K562 (cell line): Measurements from ENCODE around the gene WDHD1. TPM values are rescaled to one million over a fixed set of nuclear protein-coding genes. Genes with fewer than 3 reads are reported as not detected.

ENCODE experiments used
- ATAC-seq: fragments of 200-7000 bp; cut with Tn5 transposase; 3 replicates; pipeline ENCODE4 v1.9.1; 2020; ENCODE audit warnings: moderate library complexity
- BruUV-seq: library from RNA; stranded (reverse); fragments of 400-500 nt; replicated peaks from 2 replicates; lab custom pipeline; 2021; lab: Mats Ljungman, UMichigan
- CTCF ChIA-PET: fragments of 300-600 bp; formaldehyde crosslinking; extraction: SDS; loops from one replicate; lab custom pipeline; 2021; ENCODE audit warnings: low intra/inter-chr PET ratio; lab: Yijun Ruan, JAX
- POLR2A ChIA-PET: fragments of 300-600, 350-650 bp; sonication (Branson Sonifier 250); formaldehyde crosslinking; extraction: SDS; loops from one replicate; lab custom pipeline; 2021; ENCODE audit warnings: antibody characterized with exemption, inconsistent platforms; lab: Yijun Ruan, JAX
- DNase-seq, 4 experiments: peaks; one replicate each; pipeline versions ENCODE4 v3.0.0 to v3.0.0-alpha.2; 2011 to 2018; ENCODE audit warnings: low spot score in 3 of 4, mixed read lengths in 3 of 4; ENCODE audit errors: extremely low read depth in 1 of 4
- FAIRE-seq: peaks from 2 replicates; lab custom pipeline; 2011; peaks lifted over from hg19 to GRCh38; lab: Jason Lieb, UNC
- H2AFZ ChIP-seq: 2 replicates; pipeline ENCODE4 v1.6.0; 2011; ENCODE audit warnings: low read depth, low read length, control low read depth, inconsistent platforms
- H3K27ac ChIP-seq: fragments of 200-600 bp; 3 replicates; pipeline ENCODE4 v1.8.0; 2011; ENCODE audit warnings: low read depth, mild to moderate bottlenecking, control low read depth, inconsistent platforms, low read length, moderate library complexity, mixed read lengths; ENCODE audit errors: extremely low read depth
- H3K27me3 ChIP-seq, 2 experiments: fragments of 300-600 bp in 1 of 2; 2 replicates in 1 of 2; 3 replicates in 1 of 2; pipeline versions ENCODE4 v1.6.0 to v1.8.0; 2011; ENCODE audit warnings: inconsistent platforms in 2 of 2, low read length in 2 of 2, mild to moderate bottlenecking in 1 of 2, mixed read lengths in 1 of 2, moderate library complexity in 1 of 2; ENCODE audit not compliant: control insufficient read depth in 2 of 2, insufficient read depth in 2 of 2
- H3K36me3 ChIP-seq: fragments of 300-600 bp; 3 replicates; pipeline ENCODE4 v1.8.0; 2011; ENCODE audit warnings: mild to moderate bottlenecking, low read length, inconsistent platforms; ENCODE audit not compliant: control insufficient read depth, insufficient read depth
- H3K4me1 ChIP-seq, 2 experiments: fragments of 200-600 bp in 1 of 2; replicated peaks in 1 of 2; 2 replicates in 1 of 2; 3 replicates in 1 of 2; pipeline versions ENCODE4 v1.5.1 to v1.8.0; 2011; ENCODE audit warnings: inconsistent platforms in 2 of 2, low read length in 2 of 2, mild to moderate bottlenecking in 1 of 2, mixed read lengths in 1 of 2, moderate library complexity in 1 of 2; ENCODE audit not compliant: control insufficient read depth in 2 of 2, insufficient read depth in 2 of 2
- H3K4me2 ChIP-seq: 2 replicates; pipeline ENCODE4 v1.6.1; 2011; ENCODE audit warnings: low read length, control low read depth, inconsistent platforms, mixed read lengths; ENCODE audit not compliant: insufficient read depth
- H3K4me3 ChIP-seq: fragments of 200-600 bp; sonication (generic), shearing (Covaris generic); 2 replicates; pipeline ENCODE4 v1.5.1; 2016; ENCODE audit warnings: control low read depth, inconsistent platforms
- H3K79me2 ChIP-seq: fragments of 200-600 bp; 3 replicates; pipeline ENCODE4 v1.8.0; 2011; ENCODE audit warnings: low read length, inconsistent platforms; ENCODE audit not compliant: control insufficient read depth, insufficient read depth
- H3K9ac ChIP-seq, 2 experiments: 2 replicates each; pipeline versions ENCODE4 v1.6.0 to v1.6.1; 2011; ENCODE audit warnings: low read depth in 2 of 2, low read length in 2 of 2, control low read depth in 1 of 2, inconsistent platforms in 1 of 2, mild to moderate bottlenecking in 1 of 2, mixed read lengths in 1 of 2; ENCODE audit not compliant: insufficient read depth in 1 of 2
- H3K9me1 ChIP-seq: one replicate; pipeline ENCODE4 v1.6.0; 2011; ENCODE audit warnings: inconsistent platforms, mild to moderate bottlenecking, low read length, moderate library complexity; ENCODE audit not compliant: control insufficient read depth, insufficient read depth
- H3K9me3 ChIP-seq: replicated peaks from 2 replicates; pipeline ENCODE4 v1.5.1; 2011; ENCODE audit warnings: low read depth, low read length, inconsistent platforms; ENCODE audit not compliant: control insufficient read depth, insufficient read depth
- H4K20me1 ChIP-seq: replicated peaks from 2 replicates; pipeline ENCODE4 v1.6.1; 2011; ENCODE audit warnings: low read length, inconsistent platforms, mixed read lengths; ENCODE audit not compliant: control insufficient read depth, insufficient read depth
- CEBPG ChIP-seq, 3 experiments: fragments of 200-800 bp in 1 of 3; sonication (Bioruptor generic) in 1 of 3; sonication (generic) in 1 of 3; formaldehyde crosslinking in 1 of 3; IDR thresholded peaks in 2 of 3; conservative IDR thresholded peaks in 1 of 3; 2 replicates each; pipeline versions ENCODE4 v1.6.1 to v1.8.0; 2016 to 2022; ENCODE audit warnings: missing compliant biosample characterization in 2 of 3, missing genetic modification characterization in 2 of 3, mild to moderate bottlenecking in 1 of 3, missing genetic modification reagents in 1 of 3
- CTCF ChIP-seq, 3 experiments: IDR thresholded peaks in 2 of 3; conservative IDR thresholded peaks in 1 of 3; 2 replicates each; pipeline ENCODE4 v1.5.1; 2011 to 2012; ENCODE audit warnings: low read length in 3 of 3, mild to moderate bottlenecking in 3 of 3, control low read depth in 2 of 3, improper control_type of control experiment in 1 of 3, inconsistent platforms in 1 of 3, low read depth in 1 of 3, mixed read lengths in 1 of 3, moderate library complexity in 1 of 3; ENCODE audit not compliant: insufficient read depth in 2 of 3
- FOXK1 ChIP-seq: sonication (generic); formaldehyde crosslinking; IDR thresholded peaks from 2 replicates; pipeline ENCODE4 v1.8.0; 2022; ENCODE audit warnings: missing genetic modification reagents, mild to moderate bottlenecking, borderline replicate concordance
- HMG20B ChIP-seq: fragments of 250-450 bp; sonication (Bioruptor Pico); IDR thresholded peaks from 2 replicates; pipeline ENCODE4 v1.5.0; 2021; ENCODE audit warnings: mild to moderate bottlenecking
- NFIX ChIP-seq: fragments of 250-450 bp; sonication (Bioruptor Pico); IDR thresholded peaks from 2 replicates; pipeline ENCODE4 v1.4.0; 2020; ENCODE audit warnings: low read depth, mild to moderate bottlenecking, moderate library complexity
- RBM14 ChIP-seq: fragments of 200-400 bp; formaldehyde crosslinking; IDR thresholded peaks from 2 replicates; pipeline ENCODE4 v1.6.1; 2018; ENCODE audit warnings: low read depth, mild to moderate bottlenecking, low read length, moderate library complexity, borderline replicate concordance; ENCODE audit not compliant: insufficient read depth
- SAP30 ChIP-seq: fragments of 200-600 bp; sonication (generic); IDR thresholded peaks from 2 replicates; pipeline ENCODE4 v1.6.1; 2012; ENCODE audit warnings: borderline replicate concordance, low read depth, mild to moderate bottlenecking, moderate library complexity, low read length, control low read depth, inconsistent platforms; ENCODE audit not compliant: insufficient read depth, poor library complexity, severe bottlenecking
- TCF3 ChIP-seq: sonication (generic); formaldehyde crosslinking; IDR thresholded peaks from 2 replicates; pipeline ENCODE4 v1.4.0; 2020; ENCODE audit warnings: mild to moderate bottlenecking, missing genetic modification reagents
- TCFL5 ChIP-seq: fragments of 250-450 bp; sonication (Bioruptor Pico); conservative IDR thresholded peaks from 2 replicates; pipeline ENCODE4 v1.6.1; 2021; ENCODE audit warnings: mild to moderate bottlenecking, moderate library complexity, matching md5 sums
- ZBTB8A ChIP-seq: fragments of 450-650 bp; IDR thresholded peaks from 2 replicates; pipeline ENCODE4 v1.6.1; 2018; ENCODE audit warnings: mild to moderate bottlenecking, moderate library complexity; ENCODE audit not compliant: partially characterized antibody
- ZNF224 ChIP-seq: sonication (generic); formaldehyde crosslinking; IDR thresholded peaks from 2 replicates; pipeline ENCODE4 v1.8.0; 2022; ENCODE audit warnings: mild to moderate bottlenecking, missing genetic modification reagents
- WGBS: fragments of 100-300 bp; shearing (Covaris generic); methylation state at CpG from one replicate; pipeline ENCODE4 v1.1.6; 2016; ENCODE audit warnings: low coverage, mixed read lengths; ENCODE audit not compliant: insufficient coverage; ENCODE audit errors: missing lambda C conversion rate; 5-methylcytosine and 5-hydroxymethylcytosine counted together
- in situ Hi-C: fragments of 300-500 bp; cut with MboI; formaldehyde crosslinking; loops from 4 replicates; pipeline ENCODE4 v1.15.0; 2018; ENCODE audit warnings: inconsistent platforms, mixed read lengths
- intact Hi-C: fragments of 100-400 bp; cut with micrococcal nuclease; formaldehyde crosslinking; loops from 2 replicates; pipeline ENCODE4 v1.14.2; 2022
- polyA plus RNA-seq, 8 experiments: library from polyadenylated mRNA; depleted of rRNA in 4 of 8; stranded (reverse) in 5 of 8; unstranded in 3 of 8; fragments of >200 nt; fragmentation: Nextera tagmentation in 2 of 8; fragmentation: Illumina TruSeq in 1 of 8; extraction: Ambion mirVana in 2 of 8; extraction: Trizol in 1 of 8; gene quantifications; 2 replicates each; pipeline versions ENCODE4 v1.2.1 to v1.2.3, GENCODE V29; 2011 to 2014; ENCODE audit warnings: inconsistent platforms in 1 of 8, missing spikeins in 1 of 8
- total RNA-seq, 7 experiments: library from RNA; depleted of rRNA in 6 of 7; stranded (reverse); fragments of >200 nt in 6 of 7; fragmentation: Illumina TruSeq in 2 of 7; extraction: Trizol in 2 of 7; gene quantifications; 2 replicates each; pipeline versions ENCODE4 v1.2.1 to v1.2.3, GENCODE V29; 2011 to 2021; ENCODE audit warnings: low replicate concordance in 1 of 7

WDHD1 gene
- total and polyA plus RNA-seq, 9 of the 15 experiments (the other 6 are each of a cell fraction or from before 2014, with no cell fraction given) = 11.7 to 39.1 (median 30.0) TPM

GRCh38 chr14:55000381-55000780 is 26.5 kb downstream of the WDHD1 start:
- H3K9ac ChIP-seq = no peak overlapping the region
- no peaks in the 10 kb centered on the region for H3K9me3 ChIP-seq
- FAIRE-seq (no peak), DNase-seq (no peak), ATAC-seq (no peak)
- intact Hi-C loops (no loop called here), in situ Hi-C loops (no loop called here)
- H3K4me1 ChIP-seq = no peaks in the 10 kb centered on the region
- H3K27me3 ChIP-seq = no peaks in the 10 kb centered on the region
- H2AFZ ChIP-seq = no peak overlapping the region
- 94% methylated on average over 3 of the region's 3 CpGs for WGBS
- no peaks in the 10 kb centered on the region for H4K20me1 ChIP-seq
- H3K27ac ChIP-seq = no peak overlapping the region
- CTCF ChIA-PET = no interaction called here
- H3K79me2 ChIP-seq = no peaks in the 10 kb centered on the region
- no peak overlapping the region for H3K4me2 ChIP-seq
- no TSS peak for BruUV-seq
- H3K4me3 ChIP-seq = no peak overlapping the region
- H3K9me1 ChIP-seq = no peaks in the 10 kb centered on the region
- POLR2A ChIA-PET = no interaction called here
- TF ChIP-seq TCFL5 (CRISPR knock-in tag) = no peak
- no peak for TF ChIP-seq ZNF224 (CRISPR knock-in tag)
- no peak for TF ChIP-seq TCF3 (CRISPR knock-in tag)
- TF ChIP-seq CTCF (IDR thresholded peaks at IDR 0.05 in 2 of 3, conservative IDR thresholded peaks at IDR 0.05 in 1 of 3; ENCODE audit: insufficient read depth in 2 of 3, low read depth in 1 of 3, low read length in 3 of 3) = no peak
- TF ChIP-seq ZBTB8A = no peak
- no peak for TF ChIP-seq NFIX
- TF ChIP-seq RBM14 = no peak
- TF ChIP-seq HMG20B = no peak
- TF ChIP-seq CEBPG (CRISPR knock-in tag; IDR thresholded peaks at IDR 0.05) = no peak
- TF ChIP-seq CEBPG (tag; conservative IDR thresholded peaks at IDR 0.05 in 1 of 2, IDR thresholded peaks at IDR 0.05 in 1 of 2) = no peak
- TF ChIP-seq FOXK1 (CRISPR knock-in tag) = no peak
- TF ChIP-seq SAP30 = no peak
- H3K36me3 ChIP-seq = peaks cover 63% of the 10 kb centered on the region
